ENCODE data around the gene ZNF221.

ZNF221 gene

GRCh38 chr19:43983912-43984686 is 33.1 kb downstream of the ZNF221 start, which contains the start of gene ZNF155:
ZNF155 (plus strand) TSS chr19:43984188; CDS start chr19:43988544, 4,356 bp downstream.
- no peak for TF ChIP-seq CTCF (IDR thresholded peaks at IDR 0.05; ENCODE audit: control insufficient read depth, insufficient read depth, low read depth, low read length, missing control alignments)
- DNase-seq (ENCODE audit: low read depth), result peak; percentile 92
- peak within 1 kb of the TSS; percentile 66 for H3K4me3 ChIP-seq (ENCODE audit: control insufficient read depth, low read depth, low read length)

- H3K4me3 ChIP-seq (ENCODE audit: control insufficient read depth, low read depth, low read length), result peak overlapping the region; percentile 66
- no peak for TF ChIP-seq CTCF (IDR thresholded peaks at IDR 0.05; ENCODE audit: control insufficient read depth, insufficient read depth, low read depth, low read length, missing control alignments)
- DNase-seq (ENCODE audit: low read depth), result no peak
These were observed 33.6 kb downstream of the ZNF221 start for GRCh38 chr19:43984687-43985000.

- TF ChIP-seq CTCF (IDR thresholded peaks at IDR 0.05; ENCODE audit: control insufficient read depth, insufficient read depth, low read depth, low read length, missing control alignments), result no peak
- DNase-seq (ENCODE audit: low read depth), result peak; percentile 20
- H3K4me3 ChIP-seq (ENCODE audit: control insufficient read depth, low read depth, low read length), result no peak overlapping the region
These were observed 46.7 kb downstream of the ZNF221 start for GRCh38 chr19:43997631-43998290.

- peak overlapping the region; percentile 97 for H3K4me3 ChIP-seq (ENCODE audit: control insufficient read depth, low read depth, low read length)
- DNase-seq (ENCODE audit: low read depth), result no peak
- TF ChIP-seq CTCF (IDR thresholded peaks at IDR 0.05; ENCODE audit: control insufficient read depth, insufficient read depth, low read depth, low read length, missing control alignments), result no peak
These were observed 51.2 kb downstream of the ZNF221 start for GRCh38 chr19:44002212-44002565.

- no peak for TF ChIP-seq CTCF (IDR thresholded peaks at IDR 0.05; ENCODE audit: control insufficient read depth, insufficient read depth, low read depth, low read length, missing control alignments)
- peak; percentile 75 for DNase-seq (ENCODE audit: low read depth)
- H3K4me3 ChIP-seq (ENCODE audit: control insufficient read depth, low read depth, low read length), result peak within 1 kb of the TSS; percentile 97
These were observed 51.8 kb downstream of the ZNF221 start, which contains the start of gene ZNF230 for GRCh38 chr19:44002566-44003460. ZNF230 (plus strand) TSS chr19:44002957; CDS start chr19:44007079, 4,122 bp downstream.

- TF ChIP-seq CTCF (IDR thresholded peaks at IDR 0.05; ENCODE audit: control insufficient read depth, insufficient read depth, low read depth, low read length, missing control alignments), result peak; percentile 1
- peak overlapping the region; percentile 97 for H3K4me3 ChIP-seq (ENCODE audit: control insufficient read depth, low read depth, low read length)
- no peak for DNase-seq (ENCODE audit: low read depth)
These were observed 52.5 kb downstream of the ZNF221 start for GRCh38 chr19:44003461-44004009.
